Central memory CD4-positive, alpha-beta T cell (primary cell): Measurements from ENCODE around the gene GPC6.
"Not testable (repeated sequence)": the region's sequence is repeated elsewhere in the genome, so short reads cannot be mapped to it uniquely, and the experiment has no call there.

Experiments used
- DNase-seq: peaks from one replicate; pipeline ENCODE4 v3.0.0; 2022

The GPC6 gene

GRCh38 chr13:93450761-93451160 is 224.2 kb downstream of the GPC6 start:
- no peak for DNase-seq

GRCh38 chr13:93454676-93455235 is 228.1 kb downstream of the GPC6 start:
- not testable (repeated sequence) for DNase-seq

GRCh38 chr13:93455861-93456260 is 229.3 kb downstream of the GPC6 start:
- no peak for DNase-seq

GRCh38 chr13:93460005-93460404 is 233.4 kb downstream of the GPC6 start:
- DNase-seq, result no peak

DNA sequence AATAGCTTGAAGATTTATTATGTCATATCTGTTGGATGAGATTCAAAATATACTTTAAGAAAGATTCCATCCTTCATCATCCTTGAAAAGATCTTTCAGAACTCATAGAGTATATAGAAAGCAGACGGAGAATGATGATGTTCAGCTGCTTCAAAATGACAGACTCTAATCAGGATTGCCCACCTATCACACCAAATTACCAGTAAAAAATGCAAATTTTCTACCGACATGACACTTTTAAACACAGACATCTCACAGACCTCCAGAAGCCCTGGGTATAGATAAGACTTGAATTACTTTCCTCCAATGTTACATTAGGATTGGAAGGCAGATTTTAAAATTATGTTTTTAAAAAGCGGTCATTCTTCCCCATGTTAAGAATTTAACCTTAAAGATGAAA is 235.5 kb downstream of the GPC6 start:
- DNase-seq, result no peak

GRCh38 chr13:93466502-93467036 is 240.0 kb downstream of the GPC6 start:
- no peak for DNase-seq

GRCh38 chr13:93467175-93467574 is 240.6 kb downstream of the GPC6 start:
- DNase-seq, result no peak

GRCh38 chr13:93468433-93468832 is 241.8 kb downstream of the GPC6 start:
- DNase-seq, result no peak

DNA sequence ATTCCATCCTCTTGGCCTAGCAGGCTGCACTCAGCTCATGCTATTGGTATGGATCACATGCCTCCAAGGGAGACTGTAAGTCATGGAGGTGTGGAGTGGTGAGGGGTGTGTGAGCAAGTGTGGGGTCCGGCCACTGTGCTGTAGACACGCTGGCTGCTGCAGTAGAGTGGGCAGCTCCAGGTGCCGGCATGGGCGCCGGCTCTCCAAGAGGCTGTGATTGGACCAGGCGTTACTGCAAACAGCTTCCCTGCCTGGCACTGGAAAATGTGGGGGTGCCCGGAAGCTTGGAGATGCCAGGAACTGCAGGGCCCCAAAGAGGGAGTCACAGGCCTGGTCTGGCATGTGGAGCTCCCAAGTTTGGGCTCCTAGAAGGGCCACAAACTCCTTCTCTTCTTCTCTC is 245.7 kb downstream of the GPC6 start:
- DNase-seq, result no peak

- no peak for DNase-seq
Observed at GRCh38 chr13:93472814-93473296, 246.2 kb downstream of the GPC6 start.

DNA sequence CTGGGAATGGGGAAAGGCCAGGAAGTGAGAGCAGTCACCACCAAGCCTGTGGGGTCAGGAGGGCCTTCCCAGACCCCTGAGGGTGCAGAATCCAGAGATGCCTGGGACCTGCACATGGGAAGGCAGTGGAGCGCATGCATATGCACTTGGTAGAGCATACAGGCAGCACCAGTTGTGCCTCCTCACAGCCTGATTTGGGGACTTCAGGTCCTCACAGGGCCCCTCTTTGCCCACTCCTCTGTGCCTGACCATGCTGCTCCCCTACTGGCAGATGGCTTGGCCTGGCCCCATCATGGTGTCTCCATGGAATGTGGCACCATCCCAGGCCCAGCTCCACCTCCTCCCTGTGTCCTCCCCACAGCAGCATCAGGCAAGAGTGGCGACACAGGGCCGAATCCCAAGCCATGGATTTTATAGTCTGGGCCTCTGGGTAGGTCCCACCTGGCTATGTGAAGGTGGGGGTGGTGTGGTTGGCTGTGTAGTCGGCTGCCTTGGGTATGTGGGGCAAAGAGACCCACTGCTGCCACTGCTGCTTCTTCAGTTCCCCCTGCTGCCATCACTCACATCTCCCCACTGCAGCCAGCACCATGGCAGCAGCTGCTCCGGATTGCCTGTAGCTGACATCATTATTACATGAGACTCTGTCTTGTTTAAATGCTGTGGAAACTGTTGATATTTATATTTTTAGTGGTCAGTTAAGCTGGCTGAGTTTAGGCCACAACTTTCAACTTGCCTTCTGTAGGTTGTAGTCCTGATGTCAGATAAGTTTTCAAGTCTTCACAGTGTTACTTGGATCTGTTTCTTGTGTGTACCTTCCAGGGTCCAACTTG is 247.0 kb downstream of the GPC6 start:
- DNase-seq, result no peak

GRCh38 chr13:93476175-93476574 is 249.6 kb downstream of the GPC6 start:
- no peak for DNase-seq

GRCh38 chr13:93477238-93477637 is 250.6 kb downstream of the GPC6 start:
- no peak for DNase-seq

- no peak for DNase-seq
Observed at GRCh38 chr13:93480553-93481106, 254.0 kb downstream of the GPC6 start.

- DNase-seq, result not testable (repeated sequence)
Observed at GRCh38 chr13:93496117-93496516, 269.5 kb downstream of the GPC6 start.

DNA sequence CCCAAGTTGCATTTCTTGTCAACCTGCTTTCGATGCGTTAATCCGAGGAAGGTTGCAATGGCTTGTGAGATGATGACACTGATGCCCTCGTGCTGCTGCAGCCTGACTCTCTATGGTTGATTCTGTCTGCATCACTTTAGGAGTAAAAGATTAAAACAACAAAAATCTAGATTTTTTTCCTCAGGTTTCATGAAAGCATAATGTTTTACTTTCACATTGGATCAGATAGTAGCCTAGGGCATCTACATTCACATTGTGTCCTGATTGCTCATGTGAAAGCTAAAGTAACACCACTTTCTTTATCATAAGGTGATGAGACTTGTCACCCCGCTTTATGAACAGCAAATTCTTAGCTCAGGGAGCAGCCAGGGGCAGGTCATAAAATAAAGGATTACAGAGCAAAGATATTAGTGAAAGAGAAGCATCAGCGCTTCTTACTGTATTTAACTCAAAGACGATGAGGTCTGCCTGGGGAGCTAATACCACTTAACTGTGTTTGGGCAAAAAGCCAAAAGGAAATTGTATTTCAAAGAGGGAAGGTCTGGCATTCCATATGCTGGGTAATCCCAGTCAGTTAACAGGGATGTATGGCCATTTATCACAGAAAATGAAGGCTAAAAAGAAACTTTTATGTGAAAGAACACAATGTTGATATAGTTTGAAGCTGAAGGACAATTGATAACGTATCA is 270.5 kb downstream of the GPC6 start:
- DNase-seq, result no peak

DNA sequence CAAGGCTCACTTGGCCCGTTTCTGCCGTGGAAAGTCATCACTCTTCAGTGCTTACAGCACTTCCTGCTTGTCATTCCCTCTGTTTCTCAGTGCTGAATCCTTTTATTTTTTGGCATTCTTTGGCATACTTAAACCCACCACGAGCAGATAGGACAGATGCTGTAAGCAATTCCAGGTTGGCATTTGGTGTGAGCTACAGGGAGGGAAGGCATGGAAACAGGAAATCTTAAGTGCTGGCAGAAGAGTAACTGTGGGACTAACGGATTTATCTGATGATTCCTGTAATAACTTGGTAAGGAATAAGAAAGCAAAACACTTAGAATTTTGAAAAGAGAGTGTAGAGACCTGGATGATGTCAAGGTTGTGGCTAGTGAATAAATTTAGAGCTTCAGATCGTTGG is 273.4 kb downstream of the GPC6 start:
- no peak for DNase-seq

- DNase-seq, result no peak
Observed at GRCh38 chr13:93502071-93502470, 275.5 kb downstream of the GPC6 start.

DNA sequence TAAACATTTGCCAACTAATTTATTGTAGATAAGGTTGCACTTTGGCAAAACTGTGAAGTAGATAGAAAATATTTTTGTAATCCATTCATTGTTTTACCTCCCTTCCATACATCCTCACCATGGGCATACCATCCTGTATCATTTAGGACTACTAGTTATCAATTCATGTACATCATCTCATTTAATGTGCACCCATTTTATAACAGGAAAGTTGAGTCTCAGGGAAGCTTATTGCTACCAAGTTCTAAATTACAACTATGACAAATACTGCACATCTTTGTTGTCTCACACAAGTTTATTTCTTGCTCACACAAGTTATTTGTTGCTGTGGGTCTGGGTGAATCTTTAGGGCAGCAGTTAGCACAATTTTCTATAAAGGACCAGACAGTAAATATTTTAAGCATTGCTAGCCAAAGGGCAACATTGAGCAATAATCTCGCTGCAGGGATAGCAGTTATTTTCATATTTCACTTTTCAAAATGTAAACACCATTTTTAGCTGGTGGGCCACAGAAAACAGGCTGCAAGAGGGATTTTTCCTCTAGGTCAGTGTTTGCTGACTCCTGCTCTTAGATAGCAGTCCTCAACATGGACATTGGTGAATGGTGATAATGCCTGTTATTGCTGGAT is 276.5 kb downstream of the GPC6 start:
- no peak for DNase-seq

DNA sequence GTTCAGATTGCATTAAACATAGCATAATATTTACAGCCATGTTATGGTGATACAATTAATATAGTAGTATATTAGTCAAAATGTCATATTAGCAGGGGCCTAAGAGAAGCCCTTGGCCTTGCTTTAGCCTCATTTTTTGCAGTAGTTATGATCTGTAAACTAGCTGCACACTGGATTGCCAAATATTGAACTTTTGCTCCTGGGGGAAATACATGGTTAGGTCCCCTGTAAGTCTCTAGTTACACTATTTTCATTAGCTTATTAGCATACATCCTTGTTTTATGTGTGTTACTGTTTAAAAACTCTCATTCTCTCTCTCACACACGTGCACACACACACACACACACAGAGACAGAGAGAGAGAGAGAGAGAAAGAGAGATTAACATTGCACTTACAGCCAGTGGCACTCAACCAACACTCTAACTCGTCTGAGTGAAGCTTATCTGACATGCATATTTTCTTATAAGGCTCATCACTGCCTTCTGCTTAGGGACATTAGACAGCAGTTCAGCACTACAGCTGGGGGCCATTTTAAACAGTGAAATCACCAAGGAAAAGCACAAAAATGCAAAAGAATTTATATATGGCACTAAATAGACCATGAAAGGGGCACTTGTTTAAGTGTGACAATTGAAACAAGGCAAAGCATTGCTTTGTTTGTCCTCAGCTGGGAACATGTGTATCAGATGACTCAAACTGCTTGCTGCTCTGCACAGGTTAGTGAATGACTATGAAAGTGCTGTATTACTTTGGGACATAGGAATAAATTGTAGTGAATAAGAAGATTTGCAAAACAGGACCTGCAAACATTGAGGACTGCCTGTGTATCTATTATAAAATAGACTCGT is 278.7 kb downstream of the GPC6 start:
- no peak for DNase-seq

GRCh38 chr13:93511011-93511410 is 284.4 kb downstream of the GPC6 start:
- no peak for DNase-seq

DNA sequence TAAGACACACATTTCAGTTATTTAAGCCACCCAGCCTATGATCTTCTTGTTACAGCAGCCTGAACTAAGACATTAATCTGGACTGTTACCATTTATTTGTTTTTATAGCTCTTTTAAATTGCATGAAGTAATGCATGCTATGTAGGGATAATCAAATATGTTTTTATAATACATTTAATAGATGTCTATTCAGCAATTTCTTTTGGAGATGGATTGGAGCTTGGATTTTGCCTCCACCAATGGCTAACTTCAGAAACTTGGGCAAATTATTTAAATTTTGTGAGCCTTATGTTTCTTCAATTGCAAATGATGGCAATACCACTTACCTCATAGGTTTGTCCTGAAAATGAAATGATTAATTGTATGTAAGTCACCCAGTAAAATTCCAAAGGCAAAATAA is 288.7 kb downstream of the GPC6 start:
- no peak for DNase-seq
